Kidney (tissue), 14 donors: ENCODE measurements around the gene PGAM5. TPM values are rescaled to one million over a fixed set of nuclear protein-coding genes. Genes with fewer than 3 reads are reported as not detected.

Source experiments
- DNase-seq, 5 donors: peaks; one replicate each; pipeline ENCODE4 v3.0.0-alpha.2; 2013 to 2020
- FAIRE-seq: peaks from 2 replicates; lab custom pipeline; 2012; peaks lifted over from hg19 to GRCh38; lab: Jason Lieb, UNC
- H3K27ac ChIP-seq, 2 donors: one replicate each; pipeline ENCODE4 v1.7.0; 2013; ENCODE audit warnings: low read depth in 2 of 2, low read length in 2 of 2, inconsistent platforms in 1 of 2
- H3K27me3 ChIP-seq: one replicate; pipeline ENCODE4 v1.7.1; 2013; ENCODE audit warnings: low read length, inconsistent platforms; ENCODE audit not compliant: control insufficient read depth, insufficient read depth
- H3K36me3 ChIP-seq, 3 donors: one replicate each; pipeline versions ENCODE4 v1.7.0 to v1.7.1; 2013; ENCODE audit warnings: low read length in 3 of 3, control low read depth in 1 of 3, inconsistent platforms in 1 of 3; ENCODE audit not compliant: insufficient read depth in 3 of 3, control insufficient read depth in 2 of 3
- H3K4me1 ChIP-seq, 3 donors: one replicate each; pipeline versions ENCODE4 v1.7.0 to v1.7.1; 2013; ENCODE audit warnings: low read length in 3 of 3, inconsistent platforms in 1 of 3, low read depth in 1 of 3; ENCODE audit not compliant: control insufficient read depth in 2 of 3, insufficient read depth in 2 of 3
- H3K4me3 ChIP-seq, 3 donors: one replicate each; pipeline versions ENCODE4 v1.7.0 to v1.8.1; 2013; ENCODE audit warnings: low read length in 3 of 3, control low read depth in 1 of 3, inconsistent platforms in 1 of 3
- H3K9ac ChIP-seq, 3 donors: one replicate each; pipeline versions ENCODE4 v1.7.0 to v1.7.1; 2013; ENCODE audit warnings: low read length in 3 of 3, control low read depth in 1 of 3, inconsistent platforms in 1 of 3
- H3K9me3 ChIP-seq, 3 donors: one replicate each; pipeline versions ENCODE4 v1.7.0 to v1.7.1; 2013; ENCODE audit warnings: low read length in 3 of 3, control low read depth in 1 of 3, inconsistent platforms in 1 of 3; ENCODE audit not compliant: control insufficient read depth in 2 of 3, insufficient read depth in 1 of 3
- CTCF ChIP-seq: IDR thresholded peaks from 3 replicates; pipeline ENCODE4 v1.5.1; 2012; ENCODE audit warnings: mild to moderate bottlenecking, moderate library complexity, borderline replicate concordance; ENCODE audit not compliant: insufficient read depth; ENCODE audit errors: extremely low read depth
- intact Hi-C: fragments of 100-400 bp; cut with DNase I; formaldehyde crosslinking; loops from one replicate; pipeline ENCODE4 v1.11.1; 2022
- polyA plus RNA-seq: library from polyadenylated mRNA; stranded (reverse); fragments of 350-450 nt; fragmentation: Illumina TruSeq; extraction: RNeasy Lipid Tissue Mini Kit (QIAGEN cat#74804); gene quantifications from one replicate; pipeline ENCODE4 v1.2.3, GENCODE V29; 2014; ENCODE audit warnings: low read depth, low replicate concordance; ENCODE audit not compliant: insufficient read depth
- total RNA-seq: library from RNA; stranded (reverse); fragmentation: NEBNext Ultra II Directional; extraction: Animal tissue kit (Norgen Biotek cat#: 25700); gene quantifications from one replicate; pipeline ENCODE4 v1.2.1, GENCODE V29; 2021
- donor health status: control.
- donor health status: control.
- donor health status: control.
- donor health status: control.
- donor health status: control.
- donor health status: DM: yes; HTN: yes; CAD: no.
- donor health status: Normal renal cell carcinoma (clear cell type).

Gene PGAM5
- total and polyA plus RNA-seq, 2 donors from 2014 or later: 19.4 to 33.5 TPM

GRCh38 chr12:132723764-132724140 is 13.1 kb downstream of the PGAM5 start:
- no peak for DNase-seq
- no peak for TF ChIP-seq CTCF
- Histone ChIP-seq H3K9ac (no peak overlapping the region), H3K36me3 (peaks cover 4 to 43% (median 16%) of the 10 kb centered on the region in 3 donors), H3K9me3 (no peaks in the 10 kb centered on the region), H3K27me3 (no peaks in the 10 kb centered on the region), H3K27ac (no peak overlapping the region), H3K4me3 (no peak overlapping the region), H3K4me1 (no peaks in the 10 kb centered on the region)
- FAIRE-seq: no peak
- intact Hi-C loops: no loop called here

DNA sequence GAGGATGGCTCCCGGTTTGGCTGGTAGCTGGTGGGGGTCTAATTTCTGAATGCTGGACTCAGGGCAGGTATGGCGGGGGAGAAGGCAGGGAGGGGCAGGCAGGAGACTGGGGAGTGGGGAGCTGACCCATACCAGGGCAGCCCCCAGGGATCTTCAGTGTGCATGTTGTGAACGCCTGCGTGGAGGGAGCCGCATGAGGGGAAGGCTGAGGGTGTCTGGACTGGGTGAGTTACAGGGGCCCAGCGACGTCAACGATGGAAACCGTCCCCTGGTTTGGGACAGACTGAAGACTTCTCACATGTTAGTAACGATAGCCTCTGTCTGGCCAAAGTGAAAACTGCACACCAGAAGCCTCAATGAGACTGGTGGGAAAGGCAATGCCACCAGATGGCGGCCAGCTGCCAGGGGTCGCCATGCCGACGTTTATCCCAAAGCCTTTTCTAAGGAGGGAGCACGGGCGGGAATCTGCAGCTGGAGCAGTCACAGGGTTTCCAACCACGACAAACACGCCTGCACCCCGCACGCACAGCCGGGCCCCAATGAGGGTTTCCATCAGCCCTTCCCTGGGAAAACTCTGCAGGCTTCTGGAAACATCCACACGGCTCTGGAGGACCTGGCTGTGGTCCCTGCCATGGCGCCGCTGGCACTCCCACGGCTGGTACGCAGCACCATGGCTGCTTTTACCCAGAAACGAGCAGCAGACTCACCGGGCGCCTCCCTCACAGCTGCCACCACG is 14.0 kb downstream of the PGAM5 start:
- H3K27ac ChIP-seq: no peak overlapping the region
- TF ChIP-seq CTCF: no peak
- no peak overlapping the region for H3K9ac ChIP-seq
- H3K4me1 ChIP-seq: no peaks in the 10 kb centered on the region
- no peak overlapping the region for H3K4me3 ChIP-seq
- intact Hi-C loops: no loop called here
- peaks cover 4 to 44% (median 15%) of the 10 kb centered on the region in 3 donors for H3K36me3 ChIP-seq
- FAIRE-seq (no peak), DNase-seq (peak in 1 of 5 donors; percentile 68)
- no peaks in the 10 kb centered on the region for H3K27me3 ChIP-seq
- H3K9me3 ChIP-seq: no peaks in the 10 kb centered on the region

- peak in 1 of 5 donors; percentile 59 for DNase-seq
- Histone ChIP-seq H3K9me3 (no peaks in the 10 kb centered on the region), H3K27ac (no peak overlapping the region), H3K36me3 (peaks cover 4 to 44% (median 17%) of the 10 kb centered on the region in 3 donors), H3K9ac (no peak overlapping the region), H3K4me3 (no peak overlapping the region), H3K4me1 (no peaks in the 10 kb centered on the region), H3K27me3 (no peaks in the 10 kb centered on the region)
- FAIRE-seq: no peak
- intact Hi-C loops: no loop called here
- TF ChIP-seq CTCF: no peak
Observed at GRCh38 chr12:132726386-132726785, 15.7 kb downstream of the PGAM5 start.
